Activated T-helper 17 cell treated with anti-CD3 and anti-CD28 coated beads, Interleukin-2, amount 50 U/mL, for 72 hours (primary cell): ENCODE data around the gene ADSS1. TPM values are rescaled to one million over a fixed set of nuclear protein-coding genes. Genes with fewer than 3 reads are reported as not detected.

Experiments used
- ATAC-seq: fragments of 150-1000 bp; cut with Tn5 transposase; replicated peaks from 2 replicates; pipeline ENCODE4 v1.10.0; 2021; ENCODE audit warnings: mild to moderate bottlenecking, moderate library complexity
- H3K27ac Mint-ChIP-seq: one replicate; pipeline ENCODE4 v1.8.0; 2022; ENCODE audit warnings: mixed read lengths
- H3K27me3 Mint-ChIP-seq: one replicate; pipeline ENCODE4 v1.8.0; 2022; ENCODE audit warnings: mixed read lengths
- H3K36me3 Mint-ChIP-seq: one replicate; pipeline ENCODE4 v1.8.0; 2022; ENCODE audit warnings: low read depth, mild to moderate bottlenecking, mixed read lengths
- H3K4me1 Mint-ChIP-seq: one replicate; pipeline ENCODE4 v1.8.0; 2022; ENCODE audit warnings: mixed read lengths
- H3K4me3 Mint-ChIP-seq: one replicate; pipeline ENCODE4 v1.8.0; 2022; ENCODE audit warnings: mild to moderate bottlenecking, mixed read lengths
- H3K9me3 Mint-ChIP-seq: one replicate; pipeline ENCODE4 v1.8.0; 2022; ENCODE audit warnings: mixed read lengths
- total RNA-seq, 2 donors: library from RNA; stranded (reverse); gene quantifications; one replicate each; pipeline ENCODE4 v1.2.3, GENCODE V29; 2022

ADSS1 gene
- total RNA-seq, 2 donors from 2014 or later = 0.91 to 2.4 TPM

DNA sequence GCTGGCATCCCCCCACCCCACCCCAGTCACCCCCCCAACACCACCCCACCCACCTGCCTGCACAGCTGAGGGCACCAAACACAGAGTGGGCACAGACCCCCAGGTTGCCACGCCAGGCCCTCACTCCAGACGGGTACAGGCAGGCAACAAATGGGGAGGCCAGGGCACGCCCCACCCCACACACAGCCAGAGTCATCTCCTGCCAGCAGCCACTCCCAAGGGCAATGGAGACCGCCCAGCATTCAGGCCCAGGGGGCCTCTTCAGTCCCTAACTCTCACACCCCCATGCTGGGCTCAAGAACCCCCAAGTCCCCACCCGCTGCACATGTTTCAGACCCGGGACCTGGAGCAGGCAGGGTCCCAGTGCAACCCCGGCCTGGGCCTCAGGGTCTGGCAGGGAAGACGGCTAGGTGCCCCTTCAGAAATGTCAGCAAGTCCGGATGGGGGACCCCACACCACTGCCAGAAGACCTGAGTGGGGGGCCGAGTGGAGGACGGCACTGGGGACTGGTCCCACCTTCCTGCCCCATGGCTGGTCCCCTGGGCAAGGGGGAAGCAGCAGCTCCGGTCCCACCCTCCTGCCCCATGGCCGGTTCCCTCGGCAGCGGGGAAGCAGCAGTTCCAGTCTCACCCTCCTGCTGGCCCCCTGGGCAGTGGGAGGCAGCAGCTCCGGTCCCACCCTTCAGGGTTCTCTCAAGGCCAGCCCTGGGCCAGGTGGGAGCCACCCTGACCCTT lies 59.6 kb downstream of the ADSS1 start:
- H3K36me3 Mint-ChIP-seq = no peaks in the 10 kb centered on the region
- no peaks in the 10 kb centered on the region for H3K27me3 Mint-ChIP-seq
- H3K4me3 Mint-ChIP-seq = no peak overlapping the region
- no peaks in the 10 kb centered on the region for H3K4me1 Mint-ChIP-seq
- ATAC-seq = no peak
- H3K27ac Mint-ChIP-seq = no peak overlapping the region
- H3K9me3 Mint-ChIP-seq = no peaks in the 10 kb centered on the region

DNA sequence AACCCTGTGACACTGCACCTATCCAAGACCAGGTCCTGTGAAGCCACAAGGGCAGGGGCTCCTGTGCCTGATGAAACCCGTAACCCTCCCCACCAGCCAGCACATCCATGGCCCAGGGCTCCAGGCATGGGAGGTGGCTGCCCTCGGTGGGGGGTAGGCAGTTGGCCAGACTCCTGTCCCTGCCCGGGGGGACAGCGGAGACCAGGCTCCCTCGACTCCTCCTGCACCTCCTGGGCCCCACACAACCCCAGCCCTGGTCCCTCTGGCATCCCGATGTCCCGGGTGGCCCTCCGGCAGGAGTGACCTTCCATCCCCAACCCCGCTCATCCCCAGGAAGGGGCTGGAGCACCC lies 60.2 kb downstream of the ADSS1 start:
- Mint-ChIP-seq H3K27ac (no peak overlapping the region), H3K36me3 (no peaks in the 10 kb centered on the region), H3K9me3 (no peaks in the 10 kb centered on the region), H3K4me1 (no peaks in the 10 kb centered on the region), H3K27me3 (no peaks in the 10 kb centered on the region), H3K4me3 (no peak overlapping the region)
- no peak for ATAC-seq

- Mint-ChIP-seq H3K4me3 (no peak overlapping the region), H3K27ac (no peak overlapping the region), H3K27me3 (no peaks in the 10 kb centered on the region), H3K4me1 (no peaks in the 10 kb centered on the region), H3K9me3 (no peaks in the 10 kb centered on the region), H3K36me3 (peaks cover 9% of the 10 kb centered on the region)
- ATAC-seq = no peak
Measured at GRCh38 chr14:104784846-104785707, 61.0 kb downstream of the ADSS1 start.

- ATAC-seq = no peak
- peaks cover 9% of the 10 kb centered on the region for H3K36me3 Mint-ChIP-seq
- H3K27me3 Mint-ChIP-seq = no peaks in the 10 kb centered on the region
- no peak overlapping the region for H3K4me3 Mint-ChIP-seq
- H3K4me1 Mint-ChIP-seq = no peaks in the 10 kb centered on the region
- no peaks in the 10 kb centered on the region for H3K9me3 Mint-ChIP-seq
- no peak overlapping the region for H3K27ac Mint-ChIP-seq
Measured at GRCh38 chr14:104785708-104786080, 61.7 kb downstream of the ADSS1 start.

DNA sequence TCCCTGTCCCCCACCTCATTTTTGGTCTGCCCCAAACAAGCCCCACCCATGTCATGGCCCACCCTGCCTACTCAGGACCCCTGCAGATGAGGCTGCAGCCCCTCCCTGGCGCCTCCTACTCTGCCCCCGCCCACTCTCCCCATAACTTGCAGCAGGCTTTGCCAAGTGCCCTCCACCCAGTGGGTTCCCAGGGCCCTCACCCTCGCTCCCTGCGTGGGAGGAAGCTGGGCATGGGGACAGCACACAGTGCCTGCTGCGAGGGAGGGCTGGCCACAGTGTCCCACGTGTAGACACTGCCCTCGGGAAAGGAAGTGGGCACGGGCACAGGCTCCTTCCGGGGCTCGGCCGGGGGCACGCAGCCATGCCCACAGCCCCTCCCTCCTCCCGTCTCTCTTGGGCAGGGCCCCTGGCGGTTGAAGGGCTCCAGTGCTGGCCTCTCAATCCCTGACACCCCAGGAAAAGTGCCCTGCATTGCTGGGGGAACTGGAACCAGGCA lies 62.1 kb downstream of the ADSS1 start:
- peak; percentile 47 for ATAC-seq
- Mint-ChIP-seq H3K27me3 (no peaks in the 10 kb centered on the region), H3K27ac (peak overlapping the region; percentile 43), H3K4me3 (no peak overlapping the region), H3K36me3 (peaks cover 14% of the 10 kb centered on the region), H3K4me1 (no peaks in the 10 kb centered on the region), H3K9me3 (no peaks in the 10 kb centered on the region)

DNA sequence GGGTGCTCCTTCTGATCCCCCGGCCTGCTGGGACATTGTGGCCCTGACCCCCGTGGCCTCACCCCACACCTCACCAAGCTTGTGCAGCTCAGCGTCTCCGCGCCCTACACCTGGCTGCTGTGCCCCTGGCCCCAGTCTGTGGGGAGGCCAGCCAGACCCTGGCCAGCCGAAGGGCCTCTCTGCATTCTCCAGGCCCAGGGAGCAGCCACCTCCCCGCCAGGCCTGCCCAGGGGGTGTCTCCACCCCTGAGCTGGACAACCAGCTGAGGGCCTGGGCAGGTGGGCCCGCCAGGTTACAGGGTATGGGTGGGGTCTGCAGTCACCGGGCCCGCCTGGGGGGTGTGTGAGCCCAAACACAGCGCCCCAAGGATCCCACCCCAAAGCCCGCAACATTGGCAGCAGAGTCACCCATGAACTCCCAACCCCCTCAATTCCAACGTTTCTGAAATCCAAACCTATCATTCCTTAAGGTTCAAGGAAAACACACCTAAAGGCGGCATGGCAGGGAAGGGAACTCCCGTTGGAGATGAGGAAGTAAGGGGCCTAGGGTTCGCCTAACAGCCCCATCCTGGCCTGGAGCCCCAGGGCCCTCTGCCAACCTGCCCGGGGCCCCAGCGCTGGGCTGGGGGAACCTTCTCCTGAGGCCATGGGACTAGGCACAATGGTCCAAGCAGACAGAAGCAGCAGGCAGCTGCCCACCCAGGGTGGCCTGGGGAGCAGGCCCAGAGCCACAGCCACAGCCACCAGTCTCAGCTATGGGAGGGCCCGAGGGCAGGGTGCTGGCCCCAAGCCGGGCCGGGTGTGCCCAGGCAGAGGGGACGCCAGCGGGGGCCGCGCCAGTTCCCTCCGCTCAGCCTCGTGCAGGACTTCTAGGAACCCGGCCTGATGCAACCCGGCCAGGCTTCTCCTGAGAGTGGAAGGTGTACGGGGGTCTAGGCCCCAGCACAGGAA lies 63.0 kb downstream of the ADSS1 start:
- Mint-ChIP-seq H3K4me1 (no peaks in the 10 kb centered on the region), H3K27ac (peak overlapping the region; percentile 43), H3K9me3 (no peaks in the 10 kb centered on the region), H3K27me3 (no peaks in the 10 kb centered on the region), H3K36me3 (peaks cover 19% of the 10 kb centered on the region), H3K4me3 (no peak overlapping the region)
- ATAC-seq = no peak

- H3K4me3 Mint-ChIP-seq = no peak overlapping the region
- H3K27me3 Mint-ChIP-seq = no peaks in the 10 kb centered on the region
- peaks cover 3% of the 10 kb centered on the region for H3K4me1 Mint-ChIP-seq
- H3K27ac Mint-ChIP-seq = no peak overlapping the region
- peaks cover 19% of the 10 kb centered on the region for H3K36me3 Mint-ChIP-seq
- ATAC-seq = no peak
- no peaks in the 10 kb centered on the region for H3K9me3 Mint-ChIP-seq
Measured at GRCh38 chr14:104787736-104788135, 63.7 kb downstream of the ADSS1 start.

DNA sequence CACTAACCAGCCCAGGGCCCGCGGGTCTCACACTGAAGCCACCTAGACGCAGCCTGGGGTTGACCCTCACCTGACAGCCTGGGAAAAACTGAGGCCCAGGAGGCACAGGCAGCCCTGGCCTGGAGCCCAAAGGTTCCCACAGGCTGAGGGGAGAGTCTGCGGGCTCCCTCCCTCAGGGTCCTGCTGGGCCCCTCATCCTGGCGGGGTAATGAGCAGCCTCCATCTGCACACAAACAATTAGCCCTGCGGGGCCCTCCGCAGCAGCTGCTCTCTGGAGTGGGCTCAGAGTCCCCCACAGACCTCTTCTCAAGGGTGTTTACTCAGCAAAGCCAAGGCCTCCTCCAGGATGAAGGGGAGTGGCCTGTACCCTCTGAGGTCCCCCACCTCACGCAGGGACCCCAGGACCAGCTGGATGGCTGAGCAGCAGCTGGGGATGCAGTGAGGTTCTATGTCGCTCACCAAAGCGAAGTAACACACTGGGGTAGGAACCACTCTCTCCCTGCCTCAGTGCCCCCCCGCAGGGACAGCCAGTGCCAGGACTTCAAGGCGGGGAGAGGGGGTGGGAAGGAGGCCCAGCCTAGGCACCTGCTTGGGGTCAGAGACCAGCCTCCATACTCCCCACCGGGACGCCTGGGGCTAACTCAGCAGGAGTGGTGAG lies 64.3 kb downstream of the ADSS1 start:
- H3K36me3 Mint-ChIP-seq = peaks cover 19% of the 10 kb centered on the region
- H3K9me3 Mint-ChIP-seq = no peaks in the 10 kb centered on the region
- peaks cover 8% of the 10 kb centered on the region for H3K4me1 Mint-ChIP-seq
- H3K27me3 Mint-ChIP-seq = no peaks in the 10 kb centered on the region
- no peak overlapping the region for H3K27ac Mint-ChIP-seq
- no peak overlapping the region for H3K4me3 Mint-ChIP-seq
- ATAC-seq = no peak

- no peak overlapping the region for H3K27ac Mint-ChIP-seq
- H3K4me1 Mint-ChIP-seq = peaks cover 14% of the 10 kb centered on the region
- ATAC-seq = no peak
- no peak overlapping the region for H3K4me3 Mint-ChIP-seq
- no peaks in the 10 kb centered on the region for H3K9me3 Mint-ChIP-seq
- H3K27me3 Mint-ChIP-seq = no peaks in the 10 kb centered on the region
- peaks cover 19% of the 10 kb centered on the region for H3K36me3 Mint-ChIP-seq
Measured at GRCh38 chr14:104788873-104789663, 65.0 kb downstream of the ADSS1 start.

GRCh38 chr14:104789752-104790743 lies 66.0 kb downstream of the ADSS1 start:
- H3K27me3 Mint-ChIP-seq = no peaks in the 10 kb centered on the region
- H3K27ac Mint-ChIP-seq = no peak overlapping the region
- no peak for ATAC-seq
- H3K9me3 Mint-ChIP-seq = no peaks in the 10 kb centered on the region
- H3K4me3 Mint-ChIP-seq = no peak overlapping the region
- H3K36me3 Mint-ChIP-seq = peaks cover 19% of the 10 kb centered on the region
- peaks cover 14% of the 10 kb centered on the region for H3K4me1 Mint-ChIP-seq

- no peaks in the 10 kb centered on the region for H3K27me3 Mint-ChIP-seq
- H3K27ac Mint-ChIP-seq = peak overlapping the region; percentile 61
- peaks cover 14% of the 10 kb centered on the region for H3K4me1 Mint-ChIP-seq
- ATAC-seq = no peak
- H3K4me3 Mint-ChIP-seq = no peak overlapping the region
- H3K36me3 Mint-ChIP-seq = peaks cover 19% of the 10 kb centered on the region
- H3K9me3 Mint-ChIP-seq = no peaks in the 10 kb centered on the region
Measured at GRCh38 chr14:104791425-104791824, 67.4 kb downstream of the ADSS1 start.

GRCh38 chr14:104792101-104792884 lies 68.3 kb downstream of the ADSS1 start:
- H3K27ac Mint-ChIP-seq = peak overlapping the region; percentile 74
- peaks cover 19% of the 10 kb centered on the region for H3K36me3 Mint-ChIP-seq
- no peaks in the 10 kb centered on the region for H3K27me3 Mint-ChIP-seq
- H3K4me1 Mint-ChIP-seq = peaks cover 14% of the 10 kb centered on the region
- no peak for ATAC-seq
- H3K4me3 Mint-ChIP-seq = peak overlapping the region; percentile 92
- H3K9me3 Mint-ChIP-seq = no peaks in the 10 kb centered on the region
